Endothelial cell of umbilical vein (primary cell): Measurements from ENCODE around the gene SS18L1. TPM values are rescaled to one million over a fixed set of nuclear protein-coding genes. Genes with fewer than 3 reads are reported as not detected.

Experiments used
- BruUV-seq: library from RNA; stranded (reverse); fragments of 400-500 nt; replicated peaks from 2 replicates; lab custom pipeline; 2021; lab: Mats Ljungman, UMichigan
- CTCF ChIA-PET: fragments of 300-600, 350-600 bp; sonication (Branson Sonifier 250); formaldehyde crosslinking; loops from one replicate; lab custom pipeline; 2021; ENCODE audit warnings: antibody characterized with exemption, inconsistent platforms; lab: Charles Lee
- POLR2A ChIA-PET: fragments of 300-600, 350-600 bp; sonication (Branson Sonifier 250); formaldehyde crosslinking; loops from one replicate; lab custom pipeline; 2021; ENCODE audit warnings: antibody characterized with exemption, inconsistent platforms; lab: Charles Lee
- DNase-seq: peaks from one replicate; pipeline ENCODE4 v3.0.0-alpha.2; 2011; ENCODE audit warnings: low read depth, low spot score
- FAIRE-seq: peaks from 2 replicates; lab custom pipeline; 2011; peaks lifted over from hg19 to GRCh38; lab: Jason Lieb, UNC
- H2AFZ ChIP-seq: 2 replicates; pipeline ENCODE4 v1.6.0; 2012; ENCODE audit warnings: low read depth, low read length, control low read depth, inconsistent platforms
- H3K27ac ChIP-seq: 2 replicates; pipeline ENCODE4 v1.5.1; 2011; ENCODE audit warnings: low read depth, mild to moderate bottlenecking, control low read depth, low read length, moderate library complexity; ENCODE audit not compliant: insufficient read depth
- H3K27me3 ChIP-seq, 2 experiments: 2 replicates each; pipeline versions ENCODE4 v1.6.0 to v1.6.1; 2011; ENCODE audit warnings: low read length in 2 of 2, mixed read lengths in 1 of 2; ENCODE audit not compliant: control insufficient read depth in 2 of 2, insufficient read depth in 2 of 2
- H3K36me3 ChIP-seq, 2 experiments: 2 replicates in 1 of 2; 3 replicates in 1 of 2; pipeline ENCODE4 v1.5.1; 2011; ENCODE audit warnings: low read length in 2 of 2, mild to moderate bottlenecking in 1 of 2, moderate library complexity in 1 of 2; ENCODE audit not compliant: control insufficient read depth in 2 of 2, insufficient read depth in 2 of 2; ENCODE audit errors: extremely low read depth in 1 of 2
- H3K4me1 ChIP-seq: 3 replicates; pipeline ENCODE4 v1.5.1; 2011; ENCODE audit warnings: mild to moderate bottlenecking, low read length; ENCODE audit not compliant: control insufficient read depth, insufficient read depth; ENCODE audit errors: extremely low read depth
- H3K4me2 ChIP-seq: 2 replicates; pipeline ENCODE4 v1.6.1; 2011; ENCODE audit warnings: low read length, control low read depth, mixed read lengths; ENCODE audit not compliant: insufficient read depth
- H3K4me3 ChIP-seq, 3 experiments: fragments of 200-600 bp in 1 of 3; sonication (generic), shearing (Covaris generic) in 1 of 3; replicated peaks in 1 of 3; 2 replicates each; pipeline ENCODE4 v1.5.1; 2011 to 2016; ENCODE audit warnings: control low read depth in 3 of 3, low read length in 3 of 3, mild to moderate bottlenecking in 2 of 3, inconsistent platforms in 1 of 3, low read depth in 1 of 3, moderate library complexity in 1 of 3; ENCODE audit not compliant: insufficient read depth in 1 of 3
- H3K79me2 ChIP-seq: 2 replicates; pipeline ENCODE4 v1.6.0; 2012; ENCODE audit warnings: low read length, inconsistent platforms; ENCODE audit not compliant: control insufficient read depth, insufficient read depth
- H3K9ac ChIP-seq: replicated peaks from 2 replicates; pipeline ENCODE3; 2011; ENCODE audit warnings: low read length, control low read depth; ENCODE audit not compliant: insufficient read depth; ENCODE audit errors: extremely low read depth
- H3K9me1 ChIP-seq: replicated peaks from 3 replicates; pipeline ENCODE4 v1.6.0; 2011; ENCODE audit warnings: mild to moderate bottlenecking, low read length; ENCODE audit not compliant: control insufficient read depth, insufficient read depth; ENCODE audit errors: extremely low read depth
- H3K9me3 ChIP-seq: replicated peaks from 2 replicates; pipeline ENCODE4 v1.5.1; 2012; ENCODE audit warnings: low read length, inconsistent platforms; ENCODE audit not compliant: control insufficient read depth, insufficient read depth
- H4K20me1 ChIP-seq: replicated peaks from 2 replicates; pipeline ENCODE3; 2011; ENCODE audit warnings: mild to moderate bottlenecking, low read length; ENCODE audit not compliant: control insufficient read depth, insufficient read depth; ENCODE audit errors: extremely low read depth
- CTCF ChIP-seq, 2 donors: IDR thresholded peaks; 1 replicate in 1 of 2; 2 replicates in 1 of 2; pipeline ENCODE4 v1.5.1; 2011; ENCODE audit warnings: low read length in 2 of 2, mild to moderate bottlenecking in 2 of 2, moderate library complexity in 2 of 2, control low read depth in 1 of 2, inconsistent platforms in 1 of 2, low read depth in 1 of 2; ENCODE audit not compliant: insufficient read depth in 1 of 2; ENCODE audit errors: extremely low read depth in 1 of 2
- EZH2 ChIP-seq: IDR thresholded peaks from 2 replicates; pipeline ENCODE4 v1.6.1; 2012; ENCODE audit warnings: borderline replicate concordance, low read depth, mild to moderate bottlenecking, moderate library complexity, low read length, inconsistent platforms; ENCODE audit not compliant: severe bottlenecking
- FOS ChIP-seq: IDR thresholded peaks from 2 replicates; pipeline ENCODE4 v1.6.1; 2011; ENCODE audit warnings: mild to moderate bottlenecking, low read length, moderate library complexity, borderline replicate concordance; ENCODE audit not compliant: insufficient read depth
- GATA2 ChIP-seq: IDR thresholded peaks from 2 replicates; pipeline ENCODE4 v1.7.0; 2011; ENCODE audit warnings: low read depth, mild to moderate bottlenecking, moderate library complexity, mixed read lengths, low read length; ENCODE audit not compliant: insufficient read length, insufficient read depth
- JUN ChIP-seq: IDR thresholded peaks from 2 replicates; pipeline ENCODE4 v1.6.1; 2011; ENCODE audit warnings: borderline replicate concordance, low read depth; ENCODE audit not compliant: insufficient read length, insufficient read depth
- MAX ChIP-seq: IDR thresholded peaks from 2 replicates; pipeline ENCODE4 v1.6.1; 2011; ENCODE audit not compliant: insufficient read depth, insufficient read length
- MYC ChIP-seq: IDR thresholded peaks from one replicate; pipeline ENCODE4 v1.6.1; 2011; ENCODE audit warnings: mild to moderate bottlenecking, low read depth, low read length
- POLR2A ChIP-seq: IDR thresholded peaks from 2 replicates; pipeline ENCODE4 v1.6.1; 2012; ENCODE audit warnings: low read depth, mild to moderate bottlenecking, control low read depth, low read length
- POLR2AphosphoS5 ChIP-seq: IDR thresholded peaks from 2 replicates; pipeline ENCODE4 v1.6.1; 2012; ENCODE audit warnings: low read depth, mild to moderate bottlenecking, control low read depth, low read length, moderate library complexity; ENCODE audit not compliant: insufficient read depth
- dilution Hi-C: fragments of 300-500 bp; cut with MboI; formaldehyde crosslinking; loops from one replicate; pipeline ENCODE4 v1.15.0; 2019; ENCODE audit warnings: low sequenced_read_pairs; ENCODE audit not compliant: extremely low pct_ligation_motif_present
- intact Hi-C: fragments of 100-400 bp; cut with micrococcal nuclease; formaldehyde crosslinking; loops from one replicate; pipeline ENCODE4 v1.10.0; 2022
- polyA plus RNA-seq, 4 experiments: library from polyadenylated mRNA; depleted of rRNA in 3 of 4; stranded (reverse) in 3 of 4; unstranded in 1 of 4; fragments of >200 nt; gene quantifications; 2 replicates each; pipeline versions ENCODE4 v1.2.1 to v1.2.3, GENCODE V29; 2011 to 2012; ENCODE audit warnings: missing spikeins in 1 of 4
- total RNA-seq: library from RNA; stranded (reverse); gene quantifications from 2 replicates; pipeline ENCODE4 v1.2.3, GENCODE V29; 2021

The SS18L1 gene
- total and polyA plus RNA-seq, 2 donors (not counting 3 experiments of a cell fraction or from before 2014, with no cell fraction given), result 15.4 to 21.7 TPM

GRCh38 chr20:62159839-62160238 lies 16.3 kb downstream of the SS18L1 start:
- no peak overlapping the region for H3K27ac ChIP-seq
- DNase-seq (no peak), FAIRE-seq (no peak)
- H3K27me3 ChIP-seq, result no peaks in the 10 kb centered on the region
- H3K9me1 ChIP-seq, result no peaks in the 10 kb centered on the region
- ChIA-PET CTCF (no interaction called here), POLR2A (no interaction called here)
- no TSS peak for BruUV-seq
- no peaks in the 10 kb centered on the region for H3K9me3 ChIP-seq
- H3K9ac ChIP-seq, result no peak overlapping the region
- TF ChIP-seq JUN (no peak), CTCF (IDR thresholded peaks at IDR 0.05; ENCODE audit: extremely low read depth in 1 of 2, insufficient read depth in 1 of 2, low read depth in 1 of 2, low read length in 2 of 2) (no peak), POLR2A (no peak), MAX (no peak), FOS (no peak), EZH2 (no peak), POLR2AphosphoS5 (no peak), GATA2 (no peak), MYC (no peak)
- no peak overlapping the region for H3K4me2 ChIP-seq
- no peak overlapping the region for H3K4me3 ChIP-seq
- H3K36me3 ChIP-seq, result peaks cover 11 to 35% of the 10 kb centered on the region in 2 experiments
- no peak overlapping the region for H2AFZ ChIP-seq
- intact Hi-C loops (no loop called here), dilution Hi-C loops (no loop called here)
- H4K20me1 ChIP-seq, result peaks cover 2% of the 10 kb centered on the region
- H3K4me1 ChIP-seq, result no peaks in the 10 kb centered on the region
- peaks cover 38% of the 10 kb centered on the region for H3K79me2 ChIP-seq
